Neural cell (in vitro differentiated cells): ENCODE results near the gene COPRS. TPM values are rescaled to one million over a fixed set of nuclear protein-coding genes. Genes with fewer than 3 reads are reported as not detected.

Source experiments
- H2AFZ ChIP-seq: fragments of 200-600, 300-800 bp; sonication (generic), shearing (Covaris generic); 2 replicates; pipeline ENCODE4 v1.6.0; 2014; ENCODE audit warnings: low read depth, mild to moderate bottlenecking, antibody characterized with exemption, low read length, moderate library complexity
- H3F3A ChIP-seq: fragments of 200-600 bp; shearing (Covaris generic); 2 replicates; pipeline ENCODE4 v1.6.1; 2016; ENCODE audit warnings: mild to moderate bottlenecking, moderate library complexity, mixed read lengths, antibody characterized with exemption, low read length; ENCODE audit not compliant: insufficient read depth, poor library complexity, severe bottlenecking
- H3K27ac ChIP-seq: fragments of 200-600, 300-800 bp; sonication (generic), shearing (Covaris generic); 2 replicates; pipeline ENCODE4 v1.5.1; 2014; ENCODE audit warnings: mild to moderate bottlenecking, low read length, moderate library complexity
- H3K27me3 ChIP-seq: fragments of 300-800, 200-600 bp; sonication (generic), shearing (Covaris generic); 2 replicates; pipeline ENCODE4 v1.6.0; 2014; ENCODE audit warnings: mild to moderate bottlenecking, low read depth, low read length, moderate library complexity; ENCODE audit not compliant: insufficient read depth
- H3K36me3 ChIP-seq: fragments of 300-800, 200-600 bp; sonication (generic), shearing (Covaris generic); 2 replicates; pipeline ENCODE4 v1.5.1; 2014; ENCODE audit warnings: mild to moderate bottlenecking, antibody characterized with exemption, low read length, moderate library complexity; ENCODE audit not compliant: insufficient read depth
- H3K4me2 ChIP-seq: fragments of 300-800, 200-600 bp; sonication (generic), shearing (Covaris generic); 2 replicates; pipeline ENCODE4 v1.6.0; 2014; ENCODE audit warnings: mild to moderate bottlenecking, low read length
- H3K4me3 ChIP-seq: fragments of 300-800, 200-600 bp; sonication (generic), shearing (Covaris generic); 2 replicates; pipeline ENCODE4 v1.5.1; 2014; ENCODE audit warnings: mild to moderate bottlenecking, low read length, moderate library complexity
- H3K79me2 ChIP-seq: fragments of 200-600 bp; shearing (Covaris generic); replicated peaks from 2 replicates; pipeline ENCODE4 v1.6.0; 2014; ENCODE audit warnings: mild to moderate bottlenecking, low read length, moderate library complexity; ENCODE audit not compliant: insufficient read depth
- H3K9ac ChIP-seq: fragments of 300-800, 200-600 bp; sonication (generic), shearing (Covaris generic); 2 replicates; pipeline ENCODE4 v1.6.1; 2016; ENCODE audit warnings: mild to moderate bottlenecking, low read length, mixed read lengths
- H3K9me2 ChIP-seq: fragments of 200-600 bp; shearing (Covaris generic); 2 replicates; pipeline ENCODE4 v1.6.1; 2016; ENCODE audit warnings: mild to moderate bottlenecking, low read length, mixed read lengths; ENCODE audit not compliant: insufficient read depth
- H3K9me3 ChIP-seq: fragments of 200-600, 300-800 bp; sonication (generic), shearing (Covaris generic); 2 replicates; pipeline ENCODE4 v1.6.1; 2016; ENCODE audit warnings: mild to moderate bottlenecking, mixed run types, low read length, moderate library complexity, mixed read lengths
- H4K20me1 ChIP-seq: fragments of 200-600 bp; shearing (Covaris generic); 2 replicates; pipeline ENCODE4 v1.6.1; 2016; ENCODE audit warnings: mild to moderate bottlenecking, mixed run types; ENCODE audit not compliant: insufficient read depth
- CTCF ChIP-seq: fragments of 450-650 bp; IDR thresholded peaks from 2 replicates; pipeline ENCODE4 v1.5.1; 2014; ENCODE audit warnings: antibody characterized with exemption, mild to moderate bottlenecking, moderate library complexity; ENCODE audit not compliant: poor library complexity, severe bottlenecking
- EP300 ChIP-seq: fragments of 450-650 bp; conservative IDR thresholded peaks from 2 replicates; pipeline ENCODE4 v1.6.1; 2014; ENCODE audit warnings: antibody characterized with exemption, mild to moderate bottlenecking, moderate library complexity; ENCODE audit not compliant: poor library complexity, severe bottlenecking
- EZH2 ChIP-seq: fragments of 200-600, 300-800 bp; shearing (Covaris generic), sonication (generic); IDR thresholded peaks from 2 replicates; pipeline ENCODE4 v1.6.1; 2014; ENCODE audit warnings: antibody characterized with exemption, low read length, borderline replicate concordance, mild to moderate bottlenecking; ENCODE audit not compliant: insufficient read depth, poor library complexity, severe bottlenecking
- MXI1 ChIP-seq: fragments of 450-650 bp; conservative IDR thresholded peaks from 2 replicates; pipeline ENCODE4 v1.6.1; 2014; ENCODE audit warnings: antibody characterized with exemption, mild to moderate bottlenecking; ENCODE audit not compliant: poor library complexity, severe bottlenecking
- POLR2AphosphoS5 ChIP-seq: IDR thresholded peaks from 2 replicates; pipeline ENCODE4 v1.6.1; 2012
- RAD21 ChIP-seq: fragments of 450-650 bp; conservative IDR thresholded peaks from 2 replicates; pipeline ENCODE4 v1.6.1; 2014; ENCODE audit warnings: antibody characterized with exemption, mild to moderate bottlenecking, moderate library complexity
- REST ChIP-seq: IDR thresholded peaks from 2 replicates; pipeline ENCODE4 v1.6.1; 2012; ENCODE audit warnings: borderline replicate concordance
- SMC3 ChIP-seq: fragments of 450-650 bp; conservative IDR thresholded peaks from 2 replicates; pipeline ENCODE4 v1.6.1; 2014; ENCODE audit warnings: antibody characterized with exemption, mild to moderate bottlenecking, moderate library complexity; ENCODE audit not compliant: poor library complexity
- TAF1 ChIP-seq: IDR thresholded peaks from 2 replicates; pipeline ENCODE4 v1.6.1; 2012; ENCODE audit warnings: low read depth
- polyA plus RNA-seq: library from polyadenylated mRNA; depleted of rRNA; stranded (reverse); fragments of >200 nt; gene quantifications from 2 replicates; pipeline ENCODE4 v1.2.3, GENCODE V29; 2014

The COPRS gene
- polyA plus RNA-seq, 1 donor from 2014 or later, result 67.9 TPM

- Histone ChIP-seq H3F3A (no peaks in the 10 kb centered on the region), H3K27me3 (no peaks in the 10 kb centered on the region), H3K4me2 (no peak overlapping the region), H3K9me2 (no peaks in the 10 kb centered on the region), H2AFZ (no peak overlapping the region), H3K79me2 (no peaks in the 10 kb centered on the region), H4K20me1 (no peaks in the 10 kb centered on the region), H3K27ac (no peak overlapping the region), H3K9ac (no peak overlapping the region), H3K4me3 (no peak overlapping the region), H3K9me3 (no peaks in the 10 kb centered on the region), H3K36me3 (peaks cover 2% of the 10 kb centered on the region)
- no peak for TF ChIP-seq CTCF
- TF ChIP-seq SMC3, result no peak
- TF ChIP-seq EP300, result no peak
- TF ChIP-seq POLR2AphosphoS5, result no peak
- no peak for TF ChIP-seq RAD21
- no peak for TF ChIP-seq EZH2
- TF ChIP-seq REST, result no peak
- no peak for TF ChIP-seq MXI1
- no peak for TF ChIP-seq TAF1
Observed at GRCh38 chr17:31877341-31877740, 18.3 kb upstream of the COPRS start.

- no peak for TF ChIP-seq REST
- no peak for TF ChIP-seq POLR2AphosphoS5
- no peak for TF ChIP-seq CTCF
- TF ChIP-seq MXI1, result no peak
- no peak for TF ChIP-seq RAD21
- TF ChIP-seq EP300, result no peak
- no peak for TF ChIP-seq SMC3
- TF ChIP-seq TAF1, result no peak
- no peak for TF ChIP-seq EZH2
- no peak overlapping the region for H3K27ac ChIP-seq
- no peak overlapping the region for H3K4me3 ChIP-seq
- no peak overlapping the region for H2AFZ ChIP-seq
- no peaks in the 10 kb centered on the region for H4K20me1 ChIP-seq
- no peaks in the 10 kb centered on the region for H3F3A ChIP-seq
- no peak overlapping the region for H3K4me2 ChIP-seq
- H3K9ac ChIP-seq, result no peak overlapping the region
- no peaks in the 10 kb centered on the region for H3K79me2 ChIP-seq
- no peaks in the 10 kb centered on the region for H3K27me3 ChIP-seq
- no peaks in the 10 kb centered on the region for H3K9me3 ChIP-seq
- no peaks in the 10 kb centered on the region for H3K9me2 ChIP-seq
- peaks cover 5% of the 10 kb centered on the region for H3K36me3 ChIP-seq
Observed at GRCh38 chr17:31875081-31875480, 16.0 kb upstream of the COPRS start.
